HG03575 (cell line): ENCODE results near the gene SDK1.

Source experiments
- ATAC-seq: cut with Tn5 transposase; IDR thresholded peaks from one replicate; pipeline ENCODE4 v1.9.1; 2021; ENCODE audit not compliant: unreplicated experiment, insufficient number of reproducible peaks, low FRiP score; ENCODE audit errors: extremely low read depth

Gene SDK1

GRCh38 chr7:4167385-4167910 is 866.4 kb downstream of the SDK1 start:
- ATAC-seq: no peak

- ATAC-seq: no peak
Observed at GRCh38 chr7:4168041-4168440, 867.0 kb downstream of the SDK1 start.

- ATAC-seq: no peak
Observed at GRCh38 chr7:4168541-4168940, 867.5 kb downstream of the SDK1 start.

GRCh38 chr7:4169455-4169854 is 868.4 kb downstream of the SDK1 start:
- no peak for ATAC-seq

GRCh38 chr7:4170997-4171786 is 870.1 kb downstream of the SDK1 start:
- no peak for ATAC-seq

- no peak for ATAC-seq
Observed at GRCh38 chr7:4172883-4173282, 871.8 kb downstream of the SDK1 start.

- ATAC-seq: no peak
Observed at GRCh38 chr7:4173615-4174014, 872.6 kb downstream of the SDK1 start.

- no peak for ATAC-seq
Observed at GRCh38 chr7:4174016-4174415, 873.0 kb downstream of the SDK1 start.

GRCh38 chr7:4174451-4174850 is 873.4 kb downstream of the SDK1 start:
- ATAC-seq: no peak

- ATAC-seq: no peak
Observed at GRCh38 chr7:4174884-4175283, 873.8 kb downstream of the SDK1 start.

- ATAC-seq: no peak
Observed at GRCh38 chr7:4175346-4175973, 874.4 kb downstream of the SDK1 start.

GRCh38 chr7:4177001-4177400 is 875.9 kb downstream of the SDK1 start:
- ATAC-seq: no peak

- no peak for ATAC-seq
Observed at GRCh38 chr7:4178416-4178815, 877.4 kb downstream of the SDK1 start.

GRCh38 chr7:4178916-4179687 is 878.0 kb downstream of the SDK1 start:
- no peak for ATAC-seq

GRCh38 chr7:4179688-4180380 is 878.8 kb downstream of the SDK1 start:
- ATAC-seq: no peak

- ATAC-seq: no peak
Observed at GRCh38 chr7:4181446-4181845, 880.4 kb downstream of the SDK1 start.

GRCh38 chr7:4182605-4183300 is 881.7 kb downstream of the SDK1 start:
- no peak for ATAC-seq

- ATAC-seq: no peak
Observed at GRCh38 chr7:4184653-4185052, 883.6 kb downstream of the SDK1 start.

- no peak for ATAC-seq
Observed at GRCh38 chr7:4185136-4185535, 884.1 kb downstream of the SDK1 start.
